HCT116 (cell line): ENCODE results near the gene LTBP1. TPM values are rescaled to one million over a fixed set of nuclear protein-coding genes. Genes with fewer than 3 reads are reported as not detected.

ENCODE experiments used
- ATAC-seq: fragments of 200-7000 bp; cut with Tn5 transposase; 2 replicates; pipeline ENCODE4 v1.9.1; 2020; ENCODE audit warnings: mild to moderate bottlenecking, moderate library complexity
- BruUV-seq: library from RNA; stranded (reverse); fragments of 400-500 nt; replicated peaks from 2 replicates; lab custom pipeline; 2021; lab: Mats Ljungman, UMichigan
- CTCF ChIA-PET: fragments of 300-600 bp; sonication (Branson Sonifier 250); formaldehyde crosslinking; loops from one replicate; lab custom pipeline; 2021; ENCODE audit warnings: antibody characterized with exemption; lab: Charles Lee
- POLR2A ChIA-PET: fragments of 300-600, 350-600 bp; sonication (Branson Sonifier 250); formaldehyde crosslinking; loops from one replicate; lab custom pipeline; 2021; ENCODE audit warnings: antibody characterized with exemption; lab: Charles Lee
- RAD21 ChIA-PET, 2 experiments: fragments of 300-600 bp; sonication (Branson Sonifier 250); formaldehyde crosslinking; loops; one replicate each; lab custom pipeline; 2023; ENCODE audit warnings: low total read pairs in 2 of 2; ENCODE audit not compliant: uncharacterized antibody in 2 of 2, unreplicated experiment in 2 of 2, low non-redundant PET in 1 of 2; lab: Charles Lee
- DNase-seq: peaks from one replicate; pipeline ENCODE4 v3.0.0-alpha.2; 2010; ENCODE audit warnings: low read depth, low spot score
- H2AFZ ChIP-seq: fragments of 200-600 bp; shearing (Covaris generic), sonication (generic); 2 replicates; pipeline ENCODE4 v1.6.1; 2017; ENCODE audit warnings: low read depth, mixed run types, mixed read lengths, antibody characterized with exemption, low read length; ENCODE audit not compliant: poor library complexity, severe bottlenecking
- H3K27ac ChIP-seq: 2 replicates; pipeline ENCODE4 v1.5.1; 2012; ENCODE audit warnings: low read depth, low read length
- H3K27me3 ChIP-seq: fragments of 200-600 bp; sonication (generic); 2 replicates; pipeline ENCODE4 v1.6.1; 2016; ENCODE audit warnings: mixed run types, low read length, mixed read lengths; ENCODE audit not compliant: insufficient read depth
- H3K36me3 ChIP-seq, 2 experiments: fragments of 200-500 bp in 1 of 2; fragments of 200-600 bp in 1 of 2; sonication (Bioruptor generic) in 1 of 2; sonication (generic) in 1 of 2; 2 replicates each; pipeline versions ENCODE4 v1.5.1 to v1.6.1; 2014 to 2016; ENCODE audit warnings: low read length in 2 of 2, inconsistent platforms in 1 of 2, mixed read lengths in 1 of 2, mixed run types in 1 of 2; ENCODE audit not compliant: insufficient read depth in 2 of 2, control insufficient read depth in 1 of 2
- H3K4me1 ChIP-seq, 2 experiments: fragments of 200-600 bp in 1 of 2; sonication (generic) in 1 of 2; 2 replicates each; pipeline versions ENCODE4 v1.5.1 to v1.6.1; 2012 to 2017; ENCODE audit warnings: low read length in 2 of 2, inconsistent platforms in 1 of 2, mild to moderate bottlenecking in 1 of 2, mixed read lengths in 1 of 2, mixed run types in 1 of 2, moderate library complexity in 1 of 2; ENCODE audit not compliant: insufficient read depth in 2 of 2, control insufficient read depth in 1 of 2
- H3K4me2 ChIP-seq: fragments of 200-600 bp; sonication (generic); 2 replicates; pipeline ENCODE4 v1.6.1; 2017; ENCODE audit warnings: mixed run types, low read length, mixed read lengths
- H3K4me3 ChIP-seq, 2 experiments: fragments of 200-600 bp in 1 of 2; sonication (generic) in 1 of 2; replicated peaks in 1 of 2; 2 replicates each; pipeline ENCODE4 v1.5.1; 2011 to 2016; ENCODE audit warnings: low read length in 2 of 2, control low read depth in 1 of 2, low read depth in 1 of 2, mild to moderate bottlenecking in 1 of 2, mixed read lengths in 1 of 2, mixed run types in 1 of 2
- H3K79me2 ChIP-seq: fragments of 200-600 bp; sonication (generic); 2 replicates; pipeline ENCODE4 v1.6.1; 2017; ENCODE audit warnings: mild to moderate bottlenecking, mixed run types, low read length, moderate library complexity, mixed read lengths; ENCODE audit not compliant: insufficient read depth
- H3K9ac ChIP-seq: fragments of 200-600 bp; sonication (generic); 2 replicates; pipeline ENCODE4 v1.6.1; 2016; ENCODE audit warnings: low read length, mixed read lengths
- H3K9me2 ChIP-seq: fragments of 200-600 bp; sonication (generic), shearing (Covaris generic); 2 replicates; pipeline ENCODE4 v1.6.1; 2017; ENCODE audit warnings: mixed run types, mild to moderate bottlenecking, moderate library complexity; ENCODE audit not compliant: insufficient read depth
- H3K9me3 ChIP-seq, 2 experiments: fragments of 200-500 bp in 1 of 2; fragments of 200-600 bp in 1 of 2; sonication (Bioruptor generic) in 1 of 2; sonication (generic) in 1 of 2; 2 replicates each; pipeline ENCODE4 v1.6.1; 2014 to 2017; ENCODE audit warnings: low read length in 2 of 2, mixed read lengths in 2 of 2, inconsistent platforms in 1 of 2, low read depth in 1 of 2, mild to moderate bottlenecking in 1 of 2, mixed run types in 1 of 2, moderate library complexity in 1 of 2; ENCODE audit not compliant: control insufficient read depth in 1 of 2, insufficient read depth in 1 of 2
- H4K20me1 ChIP-seq: fragments of 200-600 bp; sonication (generic), shearing (Covaris generic); 2 replicates; pipeline ENCODE4 v1.6.1; 2017; ENCODE audit warnings: mixed run types, mild to moderate bottlenecking, moderate library complexity; ENCODE audit not compliant: insufficient read depth
- ATF3 ChIP-seq: IDR thresholded peaks from 2 replicates; pipeline ENCODE4 v1.6.1; 2012
- CEBPB ChIP-seq: IDR thresholded peaks from 2 replicates; pipeline ENCODE4 v1.6.1; 2012; ENCODE audit warnings: low read depth
- ELF1 ChIP-seq: IDR thresholded peaks from 2 replicates; pipeline ENCODE4 v1.6.1; 2012; ENCODE audit warnings: low read depth, borderline replicate concordance
- EZH2phosphoT487 ChIP-seq: fragments of 200-600 bp; IDR thresholded peaks from 2 replicates; pipeline ENCODE4 v1.6.1; 2018; ENCODE audit warnings: antibody characterized with exemption, borderline replicate concordance
- MAX ChIP-seq: IDR thresholded peaks from 2 replicates; pipeline ENCODE4 v1.6.1; 2012
- POLR2A ChIP-seq: IDR thresholded peaks from 2 replicates; pipeline ENCODE4 v1.7.0; 2011; ENCODE audit warnings: borderline replicate concordance; ENCODE audit not compliant: insufficient read depth, insufficient read length; ENCODE audit errors: extremely low read depth
- SIN3A ChIP-seq: IDR thresholded peaks from 2 replicates; pipeline ENCODE4 v1.6.1; 2012; ENCODE audit warnings: low read depth
- SP1 ChIP-seq: IDR thresholded peaks from 2 replicates; pipeline ENCODE4 v1.6.1; 2012; ENCODE audit warnings: low read depth
- SRF ChIP-seq: IDR thresholded peaks from 2 replicates; pipeline ENCODE4 v1.6.1; 2012; ENCODE audit warnings: low read depth
- TCF7L2 ChIP-seq: IDR thresholded peaks from 2 replicates; pipeline ENCODE4 v1.7.0; 2011; ENCODE audit warnings: borderline replicate concordance, inconsistent platforms; ENCODE audit not compliant: insufficient read depth, insufficient read length; ENCODE audit errors: extremely low read depth
- YY1 ChIP-seq: IDR thresholded peaks from 2 replicates; pipeline ENCODE4 v1.6.1; 2011; ENCODE audit warnings: low read length, low read depth, moderate library complexity, mild to moderate bottlenecking; ENCODE audit not compliant: insufficient replicate concordance; ENCODE audit errors: extremely low read depth
- ZBTB33 ChIP-seq: IDR thresholded peaks from 2 replicates; pipeline ENCODE4 v1.6.1; 2011; ENCODE audit warnings: mild to moderate bottlenecking, low read length, moderate library complexity; ENCODE audit not compliant: insufficient replicate concordance; ENCODE audit errors: extremely low read depth
- ZNF274 ChIP-seq: fragments of 200-500 bp; sonication (Bioruptor generic); IDR thresholded peaks from 2 replicates; pipeline ENCODE4 v1.6.1; 2014; ENCODE audit warnings: mild to moderate bottlenecking, low read depth, low read length, inconsistent platforms
- intact Hi-C: fragments of 100-400 bp; cut with micrococcal nuclease; formaldehyde crosslinking; loops from 2 replicates; pipeline ENCODE4 v1.10.0; 2022
- total RNA-seq: library from RNA; stranded (reverse); gene quantifications from one replicate; pipeline ENCODE4 v1.2.1, GENCODE V29; 2021; ENCODE audit not compliant: unreplicated experiment

Gene LTBP1
- total RNA-seq, 1 experiment from 2014 or later = 5.1 TPM

- no peak for DNase-seq
- no peak overlapping the region for H3K27ac ChIP-seq
- no peaks in the 10 kb centered on the region for H4K20me1 ChIP-seq
- H3K9ac ChIP-seq = no peak overlapping the region
- H3K4me1 ChIP-seq = no peaks in the 10 kb centered on the region
- no peaks in the 10 kb centered on the region for H3K79me2 ChIP-seq
- H3K9me2 ChIP-seq = no peaks in the 10 kb centered on the region
- no peaks in the 10 kb centered on the region for H3K9me3 ChIP-seq
- ATAC-seq = no peak
- no peak overlapping the region for H3K4me3 ChIP-seq
- no peaks in the 10 kb centered on the region for H3K27me3 ChIP-seq
- TF ChIP-seq YY1 (no peak), POLR2A (no peak), SIN3A (no peak), TCF7L2 (no peak), EZH2phosphoT487 (no peak), ELF1 (no peak), CEBPB (no peak)
- no peaks in the 10 kb centered on the region for H3K36me3 ChIP-seq
- intact Hi-C loops = no loop called here
- no peak overlapping the region for H2AFZ ChIP-seq
- no TSS peak for BruUV-seq
- RAD21 ChIA-PET = no interaction called here
- CTCF ChIA-PET = no interaction called here
- H3K4me2 ChIP-seq = no peak overlapping the region
- POLR2A ChIA-PET = no interaction called here
Measured at GRCh38 chr2:33347856-33348255, 401.1 kb downstream of the LTBP1 start.

- Histone ChIP-seq H3K27me3 (no peaks in the 10 kb centered on the region), H3K9me2 (no peaks in the 10 kb centered on the region), H3K27ac (no peak overlapping the region), H3K4me3 (no peak overlapping the region), H3K4me2 (no peak overlapping the region), H3K79me2 (no peaks in the 10 kb centered on the region), H3K9me3 (peaks cover 0 to 3% of the 10 kb centered on the region in 2 experiments; a peak in 1 of 4 replicates), H3K9ac (no peak overlapping the region)
- ChIA-PET RAD21 (no interaction called here), CTCF (no interaction called here), POLR2A (no interaction called here)
- no TSS peak for BruUV-seq
- intact Hi-C loops = no loop called here
- ATAC-seq = no peak
- no peak for TF ChIP-seq SP1
- TF ChIP-seq MAX = no peak
- no peak for TF ChIP-seq TCF7L2
- TF ChIP-seq SIN3A = no peak
- no peak for TF ChIP-seq SRF
- no peak for TF ChIP-seq EZH2phosphoT487
- no peak for TF ChIP-seq ZBTB33
- no peak for TF ChIP-seq ATF3
- no peak for TF ChIP-seq ZNF274
- TF ChIP-seq, all 23 proteins: peak for 0
- DNase-seq = no peak
- H3K4me1 ChIP-seq = no peaks in the 10 kb centered on the region
- H2AFZ ChIP-seq = no peak overlapping the region
- no peaks in the 10 kb centered on the region for H3K36me3 ChIP-seq
- no peaks in the 10 kb centered on the region for H4K20me1 ChIP-seq
Measured at GRCh38 chr2:33350632-33351031, 403.9 kb downstream of the LTBP1 start.
